H9 (cell line): ENCODE measurements around the gene ORAI1. TPM values are rescaled to one million over a fixed set of nuclear protein-coding genes. Genes with fewer than 3 reads are reported as not detected.

ENCODE experiments used
- DNase-seq: peaks from one replicate; pipeline ENCODE4 v3.0.0-alpha.2; 2017
- H2AFZ ChIP-seq: one replicate; pipeline ENCODE4 v1.6.1; 2013; ENCODE audit warnings: mild to moderate bottlenecking, low read length, control low read depth, moderate library complexity
- H2AK5ac ChIP-seq: 2 replicates; pipeline ENCODE4 v1.6.1; 2013; ENCODE audit warnings: low read length, control low read depth, mixed read lengths; ENCODE audit not compliant: insufficient read length
- H2BK120ac ChIP-seq: one replicate; pipeline ENCODE4 v1.6.1; 2013; ENCODE audit warnings: low read depth, mild to moderate bottlenecking, low read length, control low read depth, inconsistent platforms; ENCODE audit not compliant: poor library complexity, severe bottlenecking
- H2BK12ac ChIP-seq: 2 replicates; pipeline ENCODE4 v1.6.1; 2013; ENCODE audit warnings: low read length, control low read depth, mixed read lengths, low read depth; ENCODE audit not compliant: insufficient read length
- H2BK15ac ChIP-seq: 2 replicates; pipeline ENCODE4 v1.6.1; 2013; ENCODE audit warnings: low read depth, low read length, control low read depth
- H2BK20ac ChIP-seq: one replicate; pipeline ENCODE4 v1.6.1; 2013; ENCODE audit warnings: low read depth, mild to moderate bottlenecking, low read length, control low read depth, inconsistent platforms; ENCODE audit not compliant: poor library complexity, severe bottlenecking
- H2BK5ac ChIP-seq: 2 replicates; pipeline ENCODE4 v1.6.1; 2013; ENCODE audit warnings: low read length, control low read depth, mixed read lengths; ENCODE audit not compliant: insufficient read length
- H3K14ac ChIP-seq: 2 replicates; pipeline ENCODE4 v1.6.1; 2013; ENCODE audit warnings: low read length, control low read depth; ENCODE audit not compliant: insufficient read depth
- H3K18ac ChIP-seq: 2 replicates; pipeline ENCODE4 v1.6.1; 2013; ENCODE audit warnings: low read depth, mild to moderate bottlenecking, mixed read lengths, low read length, control low read depth; ENCODE audit not compliant: insufficient read length
- H3K23ac ChIP-seq: 2 replicates; pipeline ENCODE4 v1.6.1; 2013; ENCODE audit warnings: low read length, control low read depth, mixed read lengths, low read depth; ENCODE audit not compliant: insufficient read length
- H3K23me2 ChIP-seq: 2 replicates; pipeline ENCODE4 v1.6.1; 2013; ENCODE audit warnings: low read depth, mild to moderate bottlenecking, mixed read lengths, low read length, control low read depth; ENCODE audit not compliant: insufficient read length, poor library complexity, severe bottlenecking
- H3K27ac ChIP-seq: 2 replicates; pipeline ENCODE4 v1.5.1; 2013; ENCODE audit warnings: low read length, control low read depth, mixed read lengths, low read depth; ENCODE audit not compliant: insufficient read length
- H3K27me3 ChIP-seq: 2 replicates; pipeline ENCODE4 v1.6.1; 2013; ENCODE audit warnings: low read length, control low read depth, inconsistent platforms; ENCODE audit not compliant: insufficient read depth
- H3K4ac ChIP-seq: 2 replicates; pipeline ENCODE4 v1.6.1; 2013; ENCODE audit warnings: low read depth, mild to moderate bottlenecking, control low read depth, inconsistent platforms, low read length, moderate library complexity
- H3K4me1 ChIP-seq: 2 replicates; pipeline ENCODE4 v1.6.1; 2013; ENCODE audit warnings: low read length, control low read depth, inconsistent platforms; ENCODE audit not compliant: insufficient read depth
- H3K4me2 ChIP-seq: 2 replicates; pipeline ENCODE4 v1.6.1; 2013; ENCODE audit warnings: low read length, control low read depth, mixed read lengths; ENCODE audit not compliant: insufficient read length, insufficient read depth
- H3K56ac ChIP-seq: 2 replicates; pipeline ENCODE4 v1.6.1; 2013; ENCODE audit warnings: low read depth, mild to moderate bottlenecking, mixed read lengths, low read length, control low read depth; ENCODE audit not compliant: insufficient read length
- H3K79me1 ChIP-seq: 2 replicates; pipeline ENCODE4 v1.6.1; 2013; ENCODE audit warnings: low read depth, mild to moderate bottlenecking, moderate library complexity, low read length, control low read depth, inconsistent platforms; ENCODE audit not compliant: insufficient read depth, poor library complexity, severe bottlenecking
- H3K79me2 ChIP-seq: 2 replicates; pipeline ENCODE4 v1.6.1; 2013; ENCODE audit warnings: low read length, control low read depth, inconsistent platforms; ENCODE audit not compliant: insufficient read depth
- H3K9ac ChIP-seq: 2 replicates; pipeline ENCODE4 v1.6.1; 2013; ENCODE audit warnings: low read length, control low read depth, mixed read lengths; ENCODE audit not compliant: insufficient read length; ENCODE audit errors: extremely low read depth
- H3K9me3 ChIP-seq: one replicate; pipeline ENCODE4 v1.6.1; 2013; ENCODE audit warnings: low read depth, low read length, inconsistent platforms; ENCODE audit not compliant: control insufficient read depth
- H3T11ph ChIP-seq: one replicate; pipeline ENCODE4 v1.6.1; 2013; ENCODE audit warnings: mild to moderate bottlenecking, low read length, control low read depth, inconsistent platforms
- H4K20me1 ChIP-seq: one replicate; pipeline ENCODE4 v1.6.1; 2013; ENCODE audit not compliant: control insufficient read depth, insufficient read length, insufficient read depth
- H4K5ac ChIP-seq: 2 replicates; pipeline ENCODE4 v1.6.1; 2013; ENCODE audit warnings: low read depth, mild to moderate bottlenecking, mixed read lengths, low read length, control low read depth; ENCODE audit not compliant: insufficient read length
- H4K8ac ChIP-seq: replicated peaks from 2 replicates; pipeline ENCODE4 v1.6.1; 2013; ENCODE audit warnings: low read length, control low read depth, mixed read lengths, low read depth; ENCODE audit not compliant: insufficient read length
- H4K91ac ChIP-seq: 2 replicates; pipeline ENCODE4 v1.6.1; 2013; ENCODE audit warnings: low read depth, mild to moderate bottlenecking, moderate library complexity, mixed read lengths, low read length, control low read depth; ENCODE audit not compliant: insufficient read length
- H3K27ac Mint-ChIP-seq, 3 experiments: 2 replicates in 2 of 3; 3 replicates in 1 of 3; pipeline ENCODE4 v1.8.0; 2020 to 2021; ENCODE audit warnings: mixed read lengths in 3 of 3, mild to moderate bottlenecking in 1 of 3, moderate library complexity in 1 of 3
- H3K27me3 Mint-ChIP-seq: 2 replicates; pipeline ENCODE4 v1.8.0; 2021; ENCODE audit warnings: low read depth, mild to moderate bottlenecking, moderate library complexity, mixed read lengths
- H3K36me3 Mint-ChIP-seq, 3 experiments: 2 replicates in 2 of 3; 3 replicates in 1 of 3; pipeline ENCODE4 v1.8.0; 2020 to 2021; ENCODE audit warnings: low read depth in 3 of 3, mixed read lengths in 3 of 3; ENCODE audit not compliant: insufficient read depth in 1 of 3
- H3K4me1 Mint-ChIP-seq, 2 experiments: 2 replicates each; pipeline ENCODE4 v1.8.0; 2020; ENCODE audit warnings: mixed read lengths in 2 of 2
- H3K4me3 Mint-ChIP-seq, 2 experiments: 2 replicates in 1 of 2; 3 replicates in 1 of 2; pipeline ENCODE4 v1.8.0; 2020 to 2021; ENCODE audit warnings: mild to moderate bottlenecking in 2 of 2, mixed read lengths in 2 of 2, moderate library complexity in 1 of 2
- H3K9me3 Mint-ChIP-seq, 2 experiments: 2 replicates in 1 of 2; 3 replicates in 1 of 2; pipeline ENCODE4 v1.8.0; 2020; ENCODE audit warnings: mild to moderate bottlenecking in 2 of 2, mixed read lengths in 2 of 2, moderate library complexity in 1 of 2
- WGBS: extraction: QIAGEN DNeasy Blood & Tissue Kit; methylation state at CpG from one replicate; pipeline ENCODE4 v1.1.7; 2013; ENCODE audit warnings: missing lambda C conversion rate, low lambda C conversion rate, mixed read lengths; ENCODE audit not compliant: insufficient read length; ENCODE audit errors: extremely low coverage; 5-methylcytosine and 5-hydroxymethylcytosine counted together
- long read RNA-seq: library from polyadenylated mRNA; unstranded; transcript quantifications from one replicate; pipeline ENCODE4 v2.0.0, GENCODE V29; 2020
- total RNA-seq: library from RNA; stranded (reverse); gene quantifications from 2 replicates; pipeline ENCODE4 v1.2.1, GENCODE V29; 2021
- TF ChIP-seq, protein P1 (sequence below): fragments of 200-600 bp; sonication (generic); conservative IDR thresholded peaks from 3 replicates; pipeline ENCODE4 v1.8.0; 2021; ENCODE audit warnings: antibody characterized with exemption, mild to moderate bottlenecking

ORAI1 gene
- 24.7 and 26.3 TPM in 2 replicates for total RNA-seq
- long read RNA-seq, partial matches to known transcripts, result 1 of 4 reads
- long read RNA-seq, other reads (novel, unspliced or antisense), result 1 of 4 reads

DNA sequence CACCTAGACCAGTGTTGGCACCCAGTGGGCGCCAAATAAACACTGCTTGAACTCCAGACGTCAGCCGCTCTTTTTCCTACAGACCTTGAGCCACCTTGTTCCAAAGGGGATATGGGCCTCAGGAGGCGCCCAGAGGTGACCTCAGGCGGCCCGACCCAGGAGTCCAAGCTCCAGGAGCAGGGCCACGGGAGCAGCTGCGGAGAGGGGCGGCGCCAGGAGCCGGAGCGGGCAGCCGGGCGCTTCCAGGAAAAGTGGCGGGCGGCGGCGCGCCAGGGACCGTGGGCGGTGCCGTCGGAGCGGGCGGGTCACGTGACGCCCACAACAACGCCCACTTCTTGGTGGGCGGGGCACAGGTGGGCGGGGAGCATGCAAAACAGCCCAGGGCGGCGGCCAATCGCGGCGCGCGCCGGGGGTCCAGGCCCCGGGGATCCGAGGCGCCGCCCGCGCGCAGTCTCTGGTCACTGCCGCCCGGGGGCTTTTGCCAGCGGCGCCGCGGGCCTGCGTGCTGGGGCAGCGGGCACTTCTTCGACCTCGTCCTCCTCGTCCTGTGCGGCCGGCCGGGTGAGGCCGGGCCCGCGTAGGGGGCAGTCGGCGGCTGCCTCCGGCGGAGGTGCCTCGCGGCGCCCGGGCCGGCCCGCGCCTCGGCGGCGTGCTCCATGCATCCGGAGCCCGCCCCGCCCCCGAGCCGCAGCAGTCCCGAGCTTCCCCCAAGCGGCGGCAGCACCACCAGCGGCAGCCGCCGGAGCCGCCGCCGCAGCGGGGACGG is at the start of gene ORAI1:
TSS of gene ORAI1 (plus strand) at position 444 of the 766 bp plus-strand sequence.
- Histone ChIP-seq H3K4me2 (peak within 1 kb of the TSS; percentile 72), H2BK15ac (no peak within 1 kb of the TSS), H3K4me1 (peaks cover 16% of the 10 kb centered on the region; the same call in 1 of the 2 replicates), H3K79me1 (peaks cover 7% of the 10 kb centered on the region), H2BK20ac (no peak within 1 kb of the TSS), H3K9ac (peak within 1 kb of the TSS; percentile 57), H3K4ac (no peak within 1 kb of the TSS), H3K18ac (peak within 1 kb of the TSS; percentile 62), H2AFZ (no peak within 1 kb of the TSS), H3K14ac (peak within 1 kb of the TSS; percentile 60), H2BK12ac (no peak within 1 kb of the TSS), H3T11ph (no peak within 1 kb of the TSS), H2AK5ac (no peak within 1 kb of the TSS), H3K23me2 (peaks cover 19% of the 10 kb centered on the region), H3K23ac (no peak within 1 kb of the TSS), H4K20me1 (no peaks in the 10 kb centered on the region), H4K8ac (no peak within 1 kb of the TSS), H3K79me2 (peaks cover 14% of the 10 kb centered on the region; the same call in 1 of the 2 replicates), H3K9me3 (no peaks in the 10 kb centered on the region), H3K56ac (no peak within 1 kb of the TSS), H4K5ac (no peak within 1 kb of the TSS), H3K27me3 (no peaks in the 10 kb centered on the region), H2BK5ac (no peak within 1 kb of the TSS), H2BK120ac (no peak within 1 kb of the TSS), H3K27ac (no peak within 1 kb of the TSS), H4K91ac (no peak within 1 kb of the TSS)
- Mint-ChIP-seq H3K27me3 (no peaks in the 10 kb centered on the region), H3K9me3 (no peaks in the 10 kb centered on the region), H3K4me1 (peaks cover 30 to 50% of the 10 kb centered on the region in 2 experiments), H3K4me3 (peak within 1 kb of the TSS; percentile 83 to 91), H3K36me3 (peaks cover 2 to 12% (median 9%) of the 10 kb centered on the region in 3 experiments; a peak in 6 of 7 replicates), H3K27ac (peak within 1 kb of the TSS; percentile 35 to 96 (median 66); a peak in 5 of 7 replicates)
- peak; percentile 97 for DNase-seq
- TF ChIP-seq, protein P1, sequence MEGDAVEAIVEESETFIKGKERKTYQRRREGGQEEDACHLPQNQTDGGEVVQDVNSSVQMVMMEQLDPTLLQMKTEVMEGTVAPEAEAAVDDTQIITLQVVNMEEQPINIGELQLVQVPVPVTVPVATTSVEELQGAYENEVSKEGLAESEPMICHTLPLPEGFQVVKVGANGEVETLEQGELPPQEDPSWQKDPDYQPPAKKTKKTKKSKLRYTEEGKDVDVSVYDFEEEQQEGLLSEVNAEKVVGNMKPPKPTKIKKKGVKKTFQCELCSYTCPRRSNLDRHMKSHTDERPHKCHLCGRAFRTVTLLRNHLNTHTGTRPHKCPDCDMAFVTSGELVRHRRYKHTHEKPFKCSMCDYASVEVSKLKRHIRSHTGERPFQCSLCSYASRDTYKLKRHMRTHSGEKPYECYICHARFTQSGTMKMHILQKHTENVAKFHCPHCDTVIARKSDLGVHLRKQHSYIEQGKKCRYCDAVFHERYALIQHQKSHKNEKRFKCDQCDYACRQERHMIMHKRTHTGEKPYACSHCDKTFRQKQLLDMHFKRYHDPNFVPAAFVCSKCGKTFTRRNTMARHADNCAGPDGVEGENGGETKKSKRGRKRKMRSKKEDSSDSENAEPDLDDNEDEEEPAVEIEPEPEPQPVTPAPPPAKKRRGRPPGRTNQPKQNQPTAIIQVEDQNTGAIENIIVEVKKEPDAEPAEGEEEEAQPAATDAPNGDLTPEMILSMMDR, result no peak; the same call in 2 of the 3 replicates
- WGBS, result no CpG with 5 or more reads among the region's 92 CpGs
